Body of pancreas (tissue), 4 donors: ENCODE measurements around the gene ZBTB20.

ENCODE experiments used
- POLR2A ChIP-seq, 3 donors: fragments of 450-650 bp; IDR thresholded peaks; one replicate each; pipeline ENCODE4 v1.6.1; 2016; ENCODE audit warnings: antibody characterized with exemption in 3 of 3, mild to moderate bottlenecking in 2 of 3
- TF ChIP-seq, protein P1 (sequence below), 7 experiments: fragments of 450-650 bp in 4 of 7; fragments of 200-600 bp in 3 of 7; sonication (generic) in 3 of 7; IDR thresholded peaks; one replicate each; pipeline ENCODE4 v1.5.1; 2016 to 2019; ENCODE audit warnings: antibody characterized with exemption in 7 of 7

DNA sequence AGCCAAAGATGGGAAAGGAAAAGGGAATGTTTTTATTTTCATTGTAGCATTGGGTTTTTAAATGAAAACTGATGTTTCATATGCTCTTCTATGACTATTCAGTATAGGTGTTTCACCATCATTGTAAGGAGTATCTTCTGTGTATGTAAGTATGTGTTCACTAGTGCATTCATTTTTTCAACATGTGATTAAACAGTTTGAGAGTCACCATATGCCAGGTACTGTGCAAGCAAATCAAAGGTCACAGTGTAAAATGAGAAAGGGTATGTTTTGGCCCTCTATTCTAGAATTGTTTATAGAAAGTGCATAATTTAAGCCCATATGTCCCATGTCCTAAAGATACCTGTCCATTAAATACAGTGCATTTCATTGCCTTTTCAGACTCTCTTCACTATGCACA is 207.2 kb downstream of the ZBTB20 start:
- TF ChIP-seq, protein P1, sequence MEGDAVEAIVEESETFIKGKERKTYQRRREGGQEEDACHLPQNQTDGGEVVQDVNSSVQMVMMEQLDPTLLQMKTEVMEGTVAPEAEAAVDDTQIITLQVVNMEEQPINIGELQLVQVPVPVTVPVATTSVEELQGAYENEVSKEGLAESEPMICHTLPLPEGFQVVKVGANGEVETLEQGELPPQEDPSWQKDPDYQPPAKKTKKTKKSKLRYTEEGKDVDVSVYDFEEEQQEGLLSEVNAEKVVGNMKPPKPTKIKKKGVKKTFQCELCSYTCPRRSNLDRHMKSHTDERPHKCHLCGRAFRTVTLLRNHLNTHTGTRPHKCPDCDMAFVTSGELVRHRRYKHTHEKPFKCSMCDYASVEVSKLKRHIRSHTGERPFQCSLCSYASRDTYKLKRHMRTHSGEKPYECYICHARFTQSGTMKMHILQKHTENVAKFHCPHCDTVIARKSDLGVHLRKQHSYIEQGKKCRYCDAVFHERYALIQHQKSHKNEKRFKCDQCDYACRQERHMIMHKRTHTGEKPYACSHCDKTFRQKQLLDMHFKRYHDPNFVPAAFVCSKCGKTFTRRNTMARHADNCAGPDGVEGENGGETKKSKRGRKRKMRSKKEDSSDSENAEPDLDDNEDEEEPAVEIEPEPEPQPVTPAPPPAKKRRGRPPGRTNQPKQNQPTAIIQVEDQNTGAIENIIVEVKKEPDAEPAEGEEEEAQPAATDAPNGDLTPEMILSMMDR (IDR thresholded peaks at IDR 0.05) = no peak
- no peak for TF ChIP-seq POLR2A (IDR thresholded peaks at IDR 0.05)
